Urinary bladder (tissue), 4 donors: ENCODE data around the gene AFG1L. TPM values are rescaled to one million over a fixed set of nuclear protein-coding genes. Genes with fewer than 3 reads are reported as not detected.
"Not testable (repeated sequence)": the region's sequence is repeated elsewhere in the genome, so short reads cannot be mapped to it uniquely, and the experiment has no call there.

Source experiments
- DNase-seq: peaks from one replicate; pipeline ENCODE4 v3.0.0-alpha.2; 2015; ENCODE audit errors: extremely low spot score
- H3K27ac ChIP-seq: one replicate; pipeline ENCODE4 v1.5.1; 2013; ENCODE audit warnings: low read depth, mild to moderate bottlenecking, moderate library complexity
- H3K36me3 ChIP-seq: one replicate; pipeline ENCODE4 v1.6.1; 2013; ENCODE audit warnings: mild to moderate bottlenecking, moderate library complexity; ENCODE audit not compliant: insufficient read depth
- H3K4me1 ChIP-seq: one replicate; pipeline ENCODE4 v1.6.1; 2013; ENCODE audit warnings: mild to moderate bottlenecking, moderate library complexity; ENCODE audit not compliant: insufficient read depth
- H3K4me3 ChIP-seq: one replicate; pipeline ENCODE4 v1.5.1; 2013; ENCODE audit warnings: low read depth, low read length
- WGBS: extraction: QIAGEN DNeasy Blood & Tissue Kit; methylation state at CpG from one replicate; pipeline ENCODE4 v1.1.7; 2013; 5-methylcytosine and 5-hydroxymethylcytosine counted together
- polyA plus RNA-seq: library from polyadenylated mRNA; stranded (reverse); fragments of 200-250 nt; gene quantifications from one replicate; pipeline ENCODE4 v1.2.3, GENCODE V29; 2013
- total RNA-seq: library from RNA; depleted of rRNA; stranded (reverse); fragments of >200 nt; gene quantifications from one replicate; pipeline ENCODE4 v1.2.3, GENCODE V29; 2014
- donor health status: healthy with polysubstance abuse.
- donor health status: healthy.

The AFG1L gene
- total and polyA plus RNA-seq, 2 donors = 1.8 to 9.1 TPM

DNA sequence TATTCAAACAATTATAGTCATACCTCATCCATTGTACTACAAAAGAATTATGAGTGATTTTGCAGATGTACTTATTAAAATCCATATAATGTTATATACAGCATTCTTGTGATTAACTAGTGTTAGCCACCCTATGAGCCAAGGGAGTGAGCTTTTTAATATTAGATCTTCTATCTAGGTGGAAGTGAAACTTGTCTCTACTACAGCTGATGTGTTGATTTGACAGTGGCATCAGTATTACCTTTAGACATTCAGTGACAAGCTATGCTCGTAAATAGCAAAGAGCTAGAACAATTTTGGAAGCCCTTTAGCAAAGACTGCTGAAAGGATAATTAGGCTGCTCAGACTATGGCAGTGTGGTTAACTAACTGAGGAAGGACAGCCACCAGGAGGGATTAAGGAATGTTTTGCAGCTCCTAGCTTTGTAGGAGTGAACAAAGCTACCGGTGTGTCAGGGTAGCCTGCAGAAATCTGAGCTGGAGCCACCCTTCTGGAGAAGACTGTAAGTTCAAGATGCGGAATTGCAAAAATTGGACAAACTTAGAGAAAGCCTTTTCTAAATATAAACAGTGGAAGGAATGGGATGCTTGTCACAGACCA is 73.7 kb downstream of the AFG1L start:
- H3K27ac ChIP-seq = no peak overlapping the region
- no peaks in the 10 kb centered on the region for H3K4me1 ChIP-seq
- no peaks in the 10 kb centered on the region for H3K36me3 ChIP-seq
- no peak for DNase-seq
- 82% methylated on average over 3 of the region's 3 CpGs for WGBS
- no peak overlapping the region for H3K4me3 ChIP-seq

DNA sequence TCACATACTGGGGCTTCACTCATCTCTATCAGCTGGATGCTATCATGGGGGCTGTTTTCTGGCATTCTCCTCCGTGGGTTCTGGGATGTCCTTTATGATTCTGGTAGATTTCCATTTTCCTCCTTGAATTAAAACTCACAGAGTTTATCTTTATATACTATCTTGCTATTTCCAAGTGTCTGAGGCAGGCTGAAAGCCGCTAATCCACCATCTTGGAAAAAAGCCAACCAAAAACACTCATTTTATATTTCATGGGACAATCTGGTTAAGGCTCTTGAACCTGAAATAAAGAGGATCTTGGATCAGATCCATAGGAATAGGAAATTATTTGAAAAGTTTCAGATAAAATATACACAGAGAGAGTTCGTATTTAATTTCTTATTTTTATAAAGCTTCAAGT is 86.0 kb downstream of the AFG1L start:
- 59% methylated on average over 3 of the region's 3 CpGs for WGBS
- no peak for DNase-seq
- H3K27ac ChIP-seq = no peak overlapping the region

DNA sequence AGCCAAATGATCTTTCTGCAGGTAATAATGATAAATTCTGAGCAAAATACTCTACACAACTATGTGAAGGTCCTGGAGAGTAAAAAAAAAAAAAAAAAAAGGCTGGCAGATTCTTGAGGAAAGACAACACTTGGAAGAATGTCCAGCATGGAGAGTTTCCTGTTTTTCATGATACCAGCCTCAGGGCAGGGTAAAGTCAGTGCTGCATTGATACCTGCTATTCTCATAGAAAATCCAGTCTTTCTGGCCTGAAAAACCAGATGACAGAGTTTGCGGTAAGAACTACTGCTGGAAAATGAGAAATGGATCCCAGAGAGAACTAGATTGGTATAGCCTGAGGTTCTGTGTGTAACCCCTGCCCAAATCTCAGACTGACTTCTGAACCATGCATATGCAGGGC is 89.1 kb downstream of the AFG1L start:
- no peak overlapping the region for H3K27ac ChIP-seq
- H3K36me3 ChIP-seq = no peaks in the 10 kb centered on the region
- no peak for DNase-seq
- H3K4me3 ChIP-seq = no peak overlapping the region
- no peaks in the 10 kb centered on the region for H3K4me1 ChIP-seq
- WGBS = 95% methylated on average over 1 of the region's 1 CpG

More for the DNA sequence above, 86.0 kb downstream of the AFG1L start:
- Histone ChIP-seq H3K36me3 (no peaks in the 10 kb centered on the region), H3K4me3 (no peak overlapping the region), H3K4me1 (no peaks in the 10 kb centered on the region)

- WGBS = 87% methylated on average over 4 of the region's 4 CpGs
- H3K27ac ChIP-seq, H3K4me1 ChIP-seq, DNase-seq, H3K4me3 ChIP-seq, H3K36me3 ChIP-seq: not testable (repeated sequence)
These were observed 94.3 kb downstream of the AFG1L start for GRCh38 chr6:108389190-108389589.

DNA sequence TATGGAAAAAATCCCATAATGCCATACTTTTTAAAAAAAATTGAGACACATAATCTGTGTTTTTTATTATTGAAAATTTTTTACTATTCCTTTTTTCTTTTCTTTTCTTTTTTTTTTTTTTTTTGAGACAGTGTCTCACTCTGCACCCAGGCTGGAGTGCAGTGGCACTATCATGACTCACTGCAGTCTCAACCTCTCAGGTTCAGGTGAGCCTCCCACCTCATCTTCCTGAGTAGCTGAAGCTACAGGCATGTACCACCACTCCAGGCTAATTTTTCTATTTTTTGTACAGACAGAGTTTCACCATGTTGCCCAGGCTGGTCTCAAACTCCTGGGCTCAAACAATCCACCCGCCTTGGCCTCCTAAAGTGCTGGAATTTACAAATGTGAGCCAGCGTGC is 100.4 kb downstream of the AFG1L start:
- no peaks in the 10 kb centered on the region for H3K4me1 ChIP-seq
- WGBS = 96% methylated on average over 2 of the region's 2 CpGs
- no peaks in the 10 kb centered on the region for H3K36me3 ChIP-seq
- DNase-seq = no peak
- H3K27ac ChIP-seq = no peak overlapping the region
- no peak overlapping the region for H3K4me3 ChIP-seq

DNA sequence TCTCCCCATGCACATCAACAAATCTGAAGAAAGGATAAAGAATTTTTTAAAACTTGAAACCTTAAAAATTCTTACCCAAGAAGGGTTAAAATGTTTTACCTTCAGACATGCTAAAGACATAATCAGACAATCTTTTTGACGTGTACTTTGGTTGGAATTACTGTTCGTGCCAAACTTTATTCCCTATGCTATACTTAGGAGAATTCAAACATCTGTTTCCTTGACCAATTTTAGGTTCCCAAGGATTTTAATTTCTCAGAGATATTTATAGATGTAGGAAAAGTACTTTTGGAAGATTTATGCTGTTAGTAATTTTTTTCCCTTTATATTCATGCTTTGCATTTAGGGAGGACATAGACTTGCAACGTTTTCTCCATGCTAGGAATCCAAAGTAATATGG is 108.4 kb downstream of the AFG1L start:
- WGBS = 47% methylated on average over 3 of the region's 3 CpGs
- Histone ChIP-seq H3K4me1 (no peaks in the 10 kb centered on the region), H3K36me3 (no peaks in the 10 kb centered on the region), H3K4me3 (no peak overlapping the region), H3K27ac (no peak overlapping the region)
- DNase-seq = no peak

GRCh38 chr6:108406943-108407342 is 112.1 kb downstream of the AFG1L start:
- H3K4me3 ChIP-seq = no peak overlapping the region
- H3K27ac ChIP-seq = no peak overlapping the region
- WGBS = 72% methylated on average over 2 of the region's 2 CpGs
- DNase-seq = no peak
- H3K4me1 ChIP-seq = no peaks in the 10 kb centered on the region
- no peaks in the 10 kb centered on the region for H3K36me3 ChIP-seq

DNA sequence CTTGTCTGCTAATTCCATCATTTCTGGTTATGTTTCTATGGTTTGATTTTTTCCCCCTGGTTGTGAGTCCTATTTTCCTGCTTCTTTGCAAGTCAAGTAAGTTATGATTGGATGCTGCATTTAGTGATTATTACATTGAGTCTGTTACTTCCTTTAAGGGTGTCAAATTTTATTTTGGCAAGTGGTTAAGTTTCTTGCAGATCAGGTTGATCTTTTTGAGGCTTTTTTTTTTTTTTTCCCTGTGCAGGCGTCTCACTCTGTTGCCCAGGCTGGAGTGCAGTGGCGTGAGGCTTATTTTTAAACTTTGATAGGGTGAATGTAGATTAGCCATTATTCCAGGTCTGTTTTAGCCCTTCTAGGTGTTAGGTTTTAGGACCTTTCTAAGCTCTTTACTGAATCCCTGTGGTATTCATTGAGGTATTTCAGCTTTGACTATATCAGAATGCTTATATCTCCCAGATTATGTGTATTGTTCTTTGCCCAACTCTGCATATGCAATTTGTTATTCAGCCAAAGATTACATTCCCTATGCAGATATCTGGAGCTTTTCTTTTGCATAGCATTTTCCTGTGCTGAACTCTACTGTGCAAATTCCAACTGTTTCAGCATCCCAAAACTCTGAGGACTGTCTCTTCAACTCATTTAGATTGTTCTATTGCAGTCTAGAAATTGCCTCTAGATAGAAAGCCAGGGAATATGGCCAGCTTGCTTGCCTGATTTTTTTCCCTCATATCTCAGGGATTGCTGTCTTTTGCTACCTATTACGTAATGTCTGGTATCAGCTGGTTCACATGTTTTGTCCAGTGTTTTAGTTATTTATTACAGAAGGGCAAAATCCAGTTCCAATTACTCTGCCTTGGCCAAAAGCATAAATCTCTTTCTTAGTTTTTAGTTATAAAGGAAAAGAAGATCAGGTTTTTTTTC is 113.3 kb downstream of the AFG1L start:
- Histone ChIP-seq H3K27ac (no peak overlapping the region), H3K36me3 (no peaks in the 10 kb centered on the region), H3K4me1 (no peaks in the 10 kb centered on the region), H3K4me3 (no peak overlapping the region)
- DNase-seq = no peak
- 76% methylated on average over 3 of the region's 3 CpGs for WGBS

GRCh38 chr6:108408861-108409260 is 114.0 kb downstream of the AFG1L start:
- DNase-seq = no peak
- 74% methylated on average over 3 of the region's 3 CpGs for WGBS
- H3K27ac ChIP-seq = no peak overlapping the region

DNA sequence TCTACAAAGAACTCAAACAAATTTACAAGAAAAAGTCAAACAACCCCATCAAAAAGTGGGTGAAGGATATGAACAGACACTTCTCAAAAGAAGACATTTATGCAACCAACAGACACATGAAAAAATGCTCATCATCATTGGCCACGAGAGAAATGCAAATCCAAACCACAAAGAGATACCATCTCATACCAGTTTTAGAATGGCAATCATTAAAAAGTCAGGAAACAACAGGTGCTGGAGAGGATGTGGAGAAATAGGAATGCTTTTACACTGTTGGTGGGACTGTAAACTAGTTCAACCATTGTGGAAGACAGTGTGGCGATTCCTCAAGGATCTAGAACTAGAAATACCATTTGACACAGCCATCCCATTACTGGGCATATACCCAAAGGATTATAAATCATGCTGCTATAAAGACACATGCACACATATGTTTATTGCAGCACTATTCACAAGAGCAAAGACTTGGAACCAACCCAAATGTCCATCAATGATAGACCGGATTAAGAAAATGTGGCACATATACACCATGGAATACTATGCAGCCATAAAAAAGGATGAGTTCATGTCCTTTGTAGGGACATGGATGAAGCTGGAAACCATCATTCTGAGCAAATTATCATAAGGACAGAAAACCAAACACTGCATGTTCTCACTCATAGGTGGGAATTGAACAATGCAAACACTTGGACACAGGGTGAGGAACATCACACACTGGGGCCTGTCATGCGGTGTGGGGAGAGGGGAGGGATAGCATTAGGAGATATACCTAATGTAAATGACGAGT is 121.4 kb downstream of the AFG1L start:
- not testable (repeated sequence) for DNase-seq, H3K4me3 ChIP-seq, H3K27ac ChIP-seq, H3K36me3 ChIP-seq, H3K4me1 ChIP-seq
- WGBS = 93% methylated on average over 5 of the region's 5 CpGs

More at GRCh38 chr6:108408861-108409260, 114.0 kb downstream of the AFG1L start:
- H3K4me1 ChIP-seq = no peaks in the 10 kb centered on the region
- H3K36me3 ChIP-seq = no peaks in the 10 kb centered on the region
- no peak overlapping the region for H3K4me3 ChIP-seq

DNA sequence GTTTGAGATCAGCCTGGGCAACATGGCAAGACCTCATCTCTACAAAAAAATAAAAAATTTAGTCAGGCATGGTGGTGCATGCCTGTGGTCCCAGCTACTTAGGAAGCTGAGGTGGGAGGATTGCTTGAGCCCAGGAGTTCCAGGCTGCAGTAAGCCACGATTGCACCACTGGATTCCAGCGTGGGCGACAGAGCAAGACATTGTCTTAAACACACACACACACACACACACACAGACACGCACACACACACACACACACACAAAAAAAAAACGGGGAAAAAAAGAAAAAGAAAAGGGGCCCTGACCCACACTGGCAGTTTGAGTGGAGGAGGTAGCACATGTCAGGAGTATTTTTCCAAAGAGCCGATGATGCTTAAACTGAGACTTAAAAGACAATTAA is 122.2 kb downstream of the AFG1L start:
- Histone ChIP-seq H3K27ac (no peak overlapping the region), H3K4me1 (no peaks in the 10 kb centered on the region)
- no peak for DNase-seq

GRCh38 chr6:108419474-108419873 is 124.6 kb downstream of the AFG1L start:
- Histone ChIP-seq H3K4me3 (no peak overlapping the region), H3K36me3 (no peaks in the 10 kb centered on the region), H3K27ac (no peak overlapping the region), H3K4me1 (no peaks in the 10 kb centered on the region)
- WGBS = 96% methylated on average over 1 of the region's 1 CpG
- DNase-seq = no peak

More for the DNA sequence above, 122.2 kb downstream of the AFG1L start:
- WGBS = 85% methylated on average over 6 of the region's 6 CpGs
- no peak overlapping the region for H3K4me3 ChIP-seq
- no peaks in the 10 kb centered on the region for H3K36me3 ChIP-seq

GRCh38 chr6:108419934-108420609 is 125.2 kb downstream of the AFG1L start:
- DNase-seq = no peak
- H3K4me3 ChIP-seq = no peak overlapping the region
- H3K4me1 ChIP-seq = no peaks in the 10 kb centered on the region
- H3K36me3 ChIP-seq = no peaks in the 10 kb centered on the region
- H3K27ac ChIP-seq = no peak overlapping the region
- WGBS = 63% methylated on average over 2 of the region's 2 CpGs
